ENCODE data around the gene KCTD2. TPM values are rescaled to one million over a fixed set of nuclear protein-coding genes. Genes with fewer than 3 reads are reported as not detected.
A peak's percentile ranks its signal among the peaks of the same experiment; 100 is the strongest.

KCTD2 gene
- total and polyA plus RNA-seq, 9 of the 15 experiments (the other 6 are each of a cell fraction or from before 2014, with no cell fraction given): 1.7 to 32.9 (median 15.8) TPM

DNA sequence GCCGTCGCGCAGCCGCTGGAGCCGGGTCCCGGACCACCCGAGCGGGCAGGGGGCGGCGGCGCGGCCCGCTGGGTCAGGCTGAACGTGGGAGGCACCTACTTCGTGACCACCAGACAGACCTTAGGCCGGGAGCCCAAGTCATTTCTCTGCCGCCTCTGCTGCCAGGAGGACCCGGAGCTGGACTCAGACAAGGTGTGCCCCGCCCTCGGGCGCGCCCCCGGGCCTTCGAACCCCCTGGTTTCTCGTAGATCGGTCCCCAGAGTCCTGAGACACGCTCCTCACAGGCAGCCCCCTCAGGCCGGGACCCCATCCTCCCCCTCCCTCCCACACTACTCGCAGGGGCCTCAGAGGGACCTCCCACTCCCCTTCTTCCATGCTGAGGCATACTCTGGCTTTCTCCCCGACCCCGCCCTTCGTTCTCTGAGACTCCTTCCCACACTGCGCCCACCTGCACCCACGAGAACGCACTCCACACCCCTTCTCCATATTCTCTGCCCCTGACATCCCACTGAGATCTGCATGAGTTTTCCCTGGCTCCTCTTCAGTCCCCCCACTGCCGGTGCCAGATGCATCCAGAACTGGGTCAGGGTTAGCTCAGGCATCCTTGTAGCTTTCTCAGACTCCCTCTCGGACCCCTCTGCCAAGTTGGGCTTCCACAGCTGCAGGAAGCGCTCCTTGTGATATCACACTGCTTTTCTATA, 523 bp downstream of the KCTD2 start (continued):
- TF ChIP-seq, protein P1, sequence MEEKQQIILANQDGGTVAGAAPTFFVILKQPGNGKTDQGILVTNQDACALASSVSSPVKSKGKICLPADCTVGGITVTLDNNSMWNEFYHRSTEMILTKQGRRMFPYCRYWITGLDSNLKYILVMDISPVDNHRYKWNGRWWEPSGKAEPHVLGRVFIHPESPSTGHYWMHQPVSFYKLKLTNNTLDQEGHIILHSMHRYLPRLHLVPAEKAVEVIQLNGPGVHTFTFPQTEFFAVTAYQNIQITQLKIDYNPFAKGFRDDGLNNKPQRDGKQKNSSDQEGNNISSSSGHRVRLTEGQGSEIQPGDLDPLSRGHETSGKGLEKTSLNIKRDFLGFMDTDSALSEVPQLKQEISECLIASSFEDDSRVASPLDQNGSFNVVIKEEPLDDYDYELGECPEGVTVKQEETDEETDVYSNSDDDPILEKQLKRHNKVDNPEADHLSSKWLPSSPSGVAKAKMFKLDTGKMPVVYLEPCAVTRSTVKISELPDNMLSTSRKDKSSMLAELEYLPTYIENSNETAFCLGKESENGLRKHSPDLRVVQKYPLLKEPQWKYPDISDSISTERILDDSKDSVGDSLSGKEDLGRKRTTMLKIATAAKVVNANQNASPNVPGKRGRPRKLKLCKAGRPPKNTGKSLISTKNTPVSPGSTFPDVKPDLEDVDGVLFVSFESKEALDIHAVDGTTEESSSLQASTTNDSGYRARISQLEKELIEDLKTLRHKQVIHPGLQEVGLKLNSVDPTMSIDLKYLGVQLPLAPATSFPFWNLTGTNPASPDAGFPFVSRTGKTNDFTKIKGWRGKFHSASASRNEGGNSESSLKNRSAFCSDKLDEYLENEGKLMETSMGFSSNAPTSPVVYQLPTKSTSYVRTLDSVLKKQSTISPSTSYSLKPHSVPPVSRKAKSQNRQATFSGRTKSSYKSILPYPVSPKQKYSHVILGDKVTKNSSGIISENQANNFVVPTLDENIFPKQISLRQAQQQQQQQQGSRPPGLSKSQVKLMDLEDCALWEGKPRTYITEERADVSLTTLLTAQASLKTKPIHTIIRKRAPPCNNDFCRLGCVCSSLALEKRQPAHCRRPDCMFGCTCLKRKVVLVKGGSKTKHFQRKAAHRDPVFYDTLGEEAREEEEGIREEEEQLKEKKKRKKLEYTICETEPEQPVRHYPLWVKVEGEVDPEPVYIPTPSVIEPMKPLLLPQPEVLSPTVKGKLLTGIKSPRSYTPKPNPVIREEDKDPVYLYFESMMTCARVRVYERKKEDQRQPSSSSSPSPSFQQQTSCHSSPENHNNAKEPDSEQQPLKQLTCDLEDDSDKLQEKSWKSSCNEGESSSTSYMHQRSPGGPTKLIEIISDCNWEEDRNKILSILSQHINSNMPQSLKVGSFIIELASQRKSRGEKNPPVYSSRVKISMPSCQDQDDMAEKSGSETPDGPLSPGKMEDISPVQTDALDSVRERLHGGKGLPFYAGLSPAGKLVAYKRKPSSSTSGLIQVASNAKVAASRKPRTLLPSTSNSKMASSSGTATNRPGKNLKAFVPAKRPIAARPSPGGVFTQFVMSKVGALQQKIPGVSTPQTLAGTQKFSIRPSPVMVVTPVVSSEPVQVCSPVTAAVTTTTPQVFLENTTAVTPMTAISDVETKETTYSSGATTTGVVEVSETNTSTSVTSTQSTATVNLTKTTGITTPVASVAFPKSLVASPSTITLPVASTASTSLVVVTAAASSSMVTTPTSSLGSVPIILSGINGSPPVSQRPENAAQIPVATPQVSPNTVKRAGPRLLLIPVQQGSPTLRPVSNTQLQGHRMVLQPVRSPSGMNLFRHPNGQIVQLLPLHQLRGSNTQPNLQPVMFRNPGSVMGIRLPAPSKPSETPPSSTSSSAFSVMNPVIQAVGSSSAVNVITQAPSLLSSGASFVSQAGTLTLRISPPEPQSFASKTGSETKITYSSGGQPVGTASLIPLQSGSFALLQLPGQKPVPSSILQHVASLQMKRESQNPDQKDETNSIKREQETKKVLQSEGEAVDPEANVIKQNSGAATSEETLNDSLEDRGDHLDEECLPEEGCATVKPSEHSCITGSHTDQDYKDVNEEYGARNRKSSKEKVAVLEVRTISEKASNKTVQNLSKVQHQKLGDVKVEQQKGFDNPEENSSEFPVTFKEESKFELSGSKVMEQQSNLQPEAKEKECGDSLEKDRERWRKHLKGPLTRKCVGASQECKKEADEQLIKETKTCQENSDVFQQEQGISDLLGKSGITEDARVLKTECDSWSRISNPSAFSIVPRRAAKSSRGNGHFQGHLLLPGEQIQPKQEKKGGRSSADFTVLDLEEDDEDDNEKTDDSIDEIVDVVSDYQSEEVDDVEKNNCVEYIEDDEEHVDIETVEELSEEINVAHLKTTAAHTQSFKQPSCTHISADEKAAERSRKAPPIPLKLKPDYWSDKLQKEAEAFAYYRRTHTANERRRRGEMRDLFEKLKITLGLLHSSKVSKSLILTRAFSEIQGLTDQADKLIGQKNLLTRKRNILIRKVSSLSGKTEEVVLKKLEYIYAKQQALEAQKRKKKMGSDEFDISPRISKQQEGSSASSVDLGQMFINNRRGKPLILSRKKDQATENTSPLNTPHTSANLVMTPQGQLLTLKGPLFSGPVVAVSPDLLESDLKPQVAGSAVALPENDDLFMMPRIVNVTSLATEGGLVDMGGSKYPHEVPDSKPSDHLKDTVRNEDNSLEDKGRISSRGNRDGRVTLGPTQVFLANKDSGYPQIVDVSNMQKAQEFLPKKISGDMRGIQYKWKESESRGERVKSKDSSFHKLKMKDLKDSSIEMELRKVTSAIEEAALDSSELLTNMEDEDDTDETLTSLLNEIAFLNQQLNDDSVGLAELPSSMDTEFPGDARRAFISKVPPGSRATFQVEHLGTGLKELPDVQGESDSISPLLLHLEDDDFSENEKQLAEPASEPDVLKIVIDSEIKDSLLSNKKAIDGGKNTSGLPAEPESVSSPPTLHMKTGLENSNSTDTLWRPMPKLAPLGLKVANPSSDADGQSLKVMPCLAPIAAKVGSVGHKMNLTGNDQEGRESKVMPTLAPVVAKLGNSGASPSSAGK (IDR thresholded peaks at IDR 0.05): no peak
- TF ChIP-seq SUPT5H (IDR thresholded peaks at IDR 0.05) (0 out of 2 replicates have a peak, but pooled peaks have one; percentile 33), PURB (CRISPR knock-in tag; IDR thresholded peaks at IDR 0.05; ENCODE audit: low read depth) (no peak), POU5F1 (IDR thresholded peaks at IDR 0.05; ENCODE audit: borderline replicate concordance, low read depth, low read length, partially characterized antibody) (no peak), ZNF644 (tag; IDR thresholded peaks at IDR 0.05; ENCODE audit: low read depth) (no peak), HMG20A (CRISPR knock-in tag; conservative IDR thresholded peaks at IDR 0.05) (no peak), ATF1 (CRISPR knock-in tag; IDR thresholded peaks at IDR 0.05) (no peak), ATF1 (tag; IDR thresholded peaks at IDR 0.05) (no peak), KDM4B (IDR thresholded peaks at IDR 0.05; ENCODE audit: borderline replicate concordance in 2 of 2, low read depth in 1 of 2) (no peak)
- TF ChIP-seq, protein P2, sequence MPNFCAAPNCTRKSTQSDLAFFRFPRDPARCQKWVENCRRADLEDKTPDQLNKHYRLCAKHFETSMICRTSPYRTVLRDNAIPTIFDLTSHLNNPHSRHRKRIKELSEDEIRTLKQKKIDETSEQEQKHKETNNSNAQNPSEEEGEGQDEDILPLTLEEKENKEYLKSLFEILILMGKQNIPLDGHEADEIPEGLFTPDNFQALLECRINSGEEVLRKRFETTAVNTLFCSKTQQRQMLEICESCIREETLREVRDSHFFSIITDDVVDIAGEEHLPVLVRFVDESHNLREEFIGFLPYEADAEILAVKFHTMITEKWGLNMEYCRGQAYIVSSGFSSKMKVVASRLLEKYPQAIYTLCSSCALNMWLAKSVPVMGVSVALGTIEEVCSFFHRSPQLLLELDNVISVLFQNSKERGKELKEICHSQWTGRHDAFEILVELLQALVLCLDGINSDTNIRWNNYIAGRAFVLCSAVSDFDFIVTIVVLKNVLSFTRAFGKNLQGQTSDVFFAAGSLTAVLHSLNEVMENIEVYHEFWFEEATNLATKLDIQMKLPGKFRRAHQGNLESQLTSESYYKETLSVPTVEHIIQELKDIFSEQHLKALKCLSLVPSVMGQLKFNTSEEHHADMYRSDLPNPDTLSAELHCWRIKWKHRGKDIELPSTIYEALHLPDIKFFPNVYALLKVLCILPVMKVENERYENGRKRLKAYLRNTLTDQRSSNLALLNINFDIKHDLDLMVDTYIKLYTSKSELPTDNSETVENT (CRISPR knock-in tag; IDR thresholded peaks at IDR 0.05): no peak
- TF ChIP-seq, protein P3, sequence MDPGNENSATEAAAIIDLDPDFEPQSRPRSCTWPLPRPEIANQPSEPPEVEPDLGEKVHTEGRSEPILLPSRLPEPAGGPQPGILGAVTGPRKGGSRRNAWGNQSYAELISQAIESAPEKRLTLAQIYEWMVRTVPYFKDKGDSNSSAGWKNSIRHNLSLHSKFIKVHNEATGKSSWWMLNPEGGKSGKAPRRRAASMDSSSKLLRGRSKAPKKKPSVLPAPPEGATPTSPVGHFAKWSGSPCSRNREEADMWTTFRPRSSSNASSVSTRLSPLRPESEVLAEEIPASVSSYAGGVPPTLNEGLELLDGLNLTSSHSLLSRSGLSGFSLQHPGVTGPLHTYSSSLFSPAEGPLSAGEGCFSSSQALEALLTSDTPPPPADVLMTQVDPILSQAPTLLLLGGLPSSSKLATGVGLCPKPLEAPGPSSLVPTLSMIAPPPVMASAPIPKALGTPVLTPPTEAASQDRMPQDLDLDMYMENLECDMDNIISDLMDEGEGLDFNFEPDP (CRISPR knock-in tag; IDR thresholded peaks at IDR 0.05): no peak
